Mesodermal cell (in vitro differentiated cells): ENCODE results near the gene SORCS3.

Source experiments
- H3K27ac ChIP-seq: 2 replicates; pipeline ENCODE4 v1.7.0; 2013; ENCODE audit warnings: mild to moderate bottlenecking, low read depth, low read length, moderate library complexity; ENCODE audit not compliant: severe bottlenecking
- H3K36me3 ChIP-seq: 2 replicates; pipeline ENCODE4 v1.7.1; 2013; ENCODE audit warnings: mild to moderate bottlenecking, low read length, moderate library complexity; ENCODE audit not compliant: control insufficient read depth, insufficient read depth
- H3K4me1 ChIP-seq: one replicate; pipeline ENCODE4 v1.7.1; 2013; ENCODE audit warnings: mild to moderate bottlenecking, low read length; ENCODE audit not compliant: insufficient read depth, control insufficient read depth, poor library complexity, severe bottlenecking
- H3K4me3 ChIP-seq: 2 replicates; pipeline ENCODE4 v1.7.0; 2013; ENCODE audit warnings: low read length, control low read depth, mild to moderate bottlenecking; ENCODE audit not compliant: insufficient read depth, poor library complexity, severe bottlenecking; ENCODE audit errors: extremely low read depth
- H3K9me3 ChIP-seq: 2 replicates; pipeline ENCODE4 v1.7.1; 2013; ENCODE audit warnings: mild to moderate bottlenecking, low read length, moderate library complexity; ENCODE audit not compliant: control insufficient read depth
- WGBS, 2 experiments: methylation state at CpG; one replicate each; pipeline ENCODE4 v1.1.5; 2013; ENCODE audit warnings: missing lambda C conversion rate in 2 of 2; ENCODE audit not compliant: insufficient coverage in 2 of 2; 5-methylcytosine and 5-hydroxymethylcytosine counted together

The SORCS3 gene

DNA sequence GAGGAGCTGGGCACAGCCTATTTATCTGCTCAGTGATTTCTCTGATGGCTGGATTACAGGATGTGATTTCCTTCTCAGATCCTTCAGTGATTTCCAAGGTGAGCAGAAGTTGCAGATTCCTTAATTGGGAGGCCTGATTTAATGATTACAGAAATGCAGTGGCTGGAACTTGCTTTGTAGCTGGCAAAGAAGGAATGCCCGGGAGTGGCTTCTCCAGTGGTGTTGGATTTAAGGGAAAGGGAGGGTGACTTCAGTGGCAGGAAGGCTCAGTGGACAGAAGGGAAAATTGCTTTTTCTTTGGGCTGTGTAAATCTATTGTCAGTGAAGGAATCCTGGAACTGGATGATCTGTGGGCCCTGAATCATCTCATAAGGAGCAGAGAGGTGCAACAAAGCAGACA is 5.1 kb downstream of the SORCS3 start:
- Histone ChIP-seq H3K27ac (no peak overlapping the region), H3K4me1 (peaks cover 2% of the 10 kb centered on the region), H3K9me3 (no peaks in the 10 kb centered on the region), H3K36me3 (no peaks in the 10 kb centered on the region), H3K4me3 (no peak overlapping the region)
- WGBS, 2 experiments = 67 to 70% methylated on average over 1 of the region's 1 CpG

DNA sequence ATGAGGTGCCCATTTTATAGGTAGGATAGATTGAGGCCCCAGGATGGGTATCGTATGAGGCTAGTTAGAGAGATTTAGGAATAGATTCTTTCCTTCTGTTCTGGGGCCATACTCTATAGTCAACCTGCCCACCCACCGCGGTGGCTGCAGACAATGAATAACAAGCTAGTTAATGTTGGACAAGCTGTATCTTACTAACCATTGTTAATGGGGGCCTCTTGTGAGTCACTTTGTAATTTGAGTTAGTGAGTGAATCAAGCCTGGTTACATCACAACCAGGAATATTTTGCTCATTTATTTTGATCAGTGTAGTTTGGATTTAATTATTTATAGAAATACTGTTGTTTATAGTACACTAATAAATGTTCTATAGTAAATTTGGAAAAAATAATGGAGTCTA is 7.3 kb downstream of the SORCS3 start:
- H3K36me3 ChIP-seq = no peaks in the 10 kb centered on the region
- H3K4me1 ChIP-seq = no peaks in the 10 kb centered on the region
- H3K4me3 ChIP-seq = no peak overlapping the region
- no peak overlapping the region for H3K27ac ChIP-seq
- no peaks in the 10 kb centered on the region for H3K9me3 ChIP-seq
- 0% methylated on average over 1 of the region's 3 CpGs for WGBS, 2 experiments

DNA sequence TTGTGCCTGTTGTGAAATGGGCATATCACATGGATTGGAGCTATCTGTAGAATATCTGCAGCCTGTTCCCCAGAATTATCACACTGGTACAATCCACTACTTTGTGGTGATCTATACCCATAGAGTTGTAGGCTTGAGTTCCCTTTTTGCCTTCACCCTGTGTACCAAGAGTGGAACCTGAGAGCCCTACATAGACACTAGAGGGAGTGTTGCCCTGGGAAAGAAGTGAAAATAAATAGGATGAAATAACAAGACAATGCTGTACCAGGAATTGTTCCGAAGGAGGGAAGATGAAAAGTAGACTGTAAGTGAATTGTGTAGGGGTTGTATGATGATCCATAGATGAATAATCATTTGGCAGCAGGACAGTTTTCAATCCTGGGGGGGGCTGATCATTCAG is 9.0 kb downstream of the SORCS3 start:
- no peaks in the 10 kb centered on the region for H3K9me3 ChIP-seq
- no peak overlapping the region for H3K27ac ChIP-seq
- no peaks in the 10 kb centered on the region for H3K36me3 ChIP-seq
- 75 to 86% methylated on average over 1 of the region's 1 CpG for WGBS, 2 experiments
- H3K4me1 ChIP-seq = no peaks in the 10 kb centered on the region
- H3K4me3 ChIP-seq = no peak overlapping the region

DNA sequence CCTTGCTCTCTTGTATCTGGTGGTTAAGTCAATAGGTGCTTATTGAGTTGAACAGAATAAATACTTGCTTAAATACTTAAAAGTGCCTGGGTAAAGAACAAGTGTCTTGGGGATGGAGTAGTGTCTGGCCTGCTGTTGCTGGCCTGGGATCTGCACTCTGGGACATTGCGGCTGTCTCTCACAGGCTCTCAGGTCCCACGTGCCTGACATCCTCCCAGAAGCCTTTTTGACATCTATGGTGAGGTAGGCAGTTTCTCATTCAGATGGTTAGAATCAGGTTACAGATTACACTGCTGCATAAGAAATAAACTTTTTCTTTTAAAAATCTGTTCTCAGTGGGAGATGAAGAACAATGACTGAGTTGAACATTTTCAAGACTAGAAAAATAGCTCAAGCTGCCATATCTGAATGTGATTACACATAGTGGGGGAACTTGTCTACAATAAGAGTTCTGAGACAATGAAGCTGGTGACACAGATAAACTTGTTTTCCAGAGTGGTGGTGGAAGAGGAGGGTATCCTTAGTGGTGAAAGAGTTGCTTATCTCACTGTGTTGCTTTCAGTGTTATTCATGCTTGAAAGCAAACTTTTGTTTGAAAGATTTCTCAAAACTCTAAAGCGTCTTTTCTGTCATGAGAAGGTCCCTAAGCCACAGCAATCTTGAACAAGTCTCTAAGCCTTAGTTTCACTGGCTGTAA is 9.7 kb downstream of the SORCS3 start:
- no peak overlapping the region for H3K27ac ChIP-seq
- H3K36me3 ChIP-seq = no peaks in the 10 kb centered on the region
- H3K4me3 ChIP-seq = no peak overlapping the region
- no peaks in the 10 kb centered on the region for H3K9me3 ChIP-seq
- no peaks in the 10 kb centered on the region for H3K4me1 ChIP-seq
- WGBS, 2 experiments = 80 to 100% methylated on average over 2 of the region's 3 CpGs

DNA sequence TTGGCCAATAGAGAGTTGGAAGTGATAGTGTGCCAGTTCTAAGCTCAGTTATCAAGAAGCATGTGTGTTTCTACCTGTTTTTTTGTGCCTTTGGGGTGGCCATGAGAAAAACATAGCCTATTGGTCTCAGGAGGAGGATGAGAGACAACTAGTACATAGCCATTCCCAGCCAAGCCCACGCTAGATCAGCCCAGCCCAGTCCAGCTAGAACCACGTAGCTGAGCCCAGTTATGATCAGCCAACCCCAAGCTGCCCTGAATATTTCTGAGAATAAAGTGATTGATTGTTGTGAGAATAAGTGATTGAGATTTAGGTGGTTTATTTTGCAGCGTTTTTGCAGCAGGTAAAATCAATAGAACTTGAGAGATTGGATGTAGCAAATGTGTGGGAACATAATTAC is 15.9 kb downstream of the SORCS3 start:
- Histone ChIP-seq H3K9me3 (no peaks in the 10 kb centered on the region), H3K27ac (no peak overlapping the region), H3K4me1 (no peaks in the 10 kb centered on the region), H3K4me3 (no peak overlapping the region), H3K36me3 (no peaks in the 10 kb centered on the region)
- 75 to 82% methylated on average over 3 of the region's 3 CpGs for WGBS, 2 experiments

DNA sequence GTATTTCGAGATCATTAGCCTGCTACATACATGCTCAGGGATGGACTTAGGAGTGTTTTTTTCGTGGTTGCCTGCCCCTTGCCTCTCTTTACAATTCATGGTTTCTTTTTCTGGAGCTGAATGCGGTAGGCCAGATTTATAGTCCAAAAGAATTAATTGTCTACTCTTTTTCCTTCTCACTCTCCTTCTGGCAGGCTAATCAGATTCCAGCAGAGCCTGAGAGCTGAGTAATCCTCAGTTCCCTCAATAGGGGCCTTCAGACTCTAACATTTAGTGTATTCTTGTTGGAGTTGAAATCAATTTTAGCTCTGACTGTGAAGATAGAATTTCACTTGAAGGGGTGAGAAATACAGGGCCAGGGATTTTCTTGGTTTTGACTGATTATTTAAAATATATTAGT is 16.4 kb downstream of the SORCS3 start:
- Histone ChIP-seq H3K27ac (no peak overlapping the region), H3K4me3 (no peak overlapping the region), H3K9me3 (no peaks in the 10 kb centered on the region), H3K4me1 (no peaks in the 10 kb centered on the region), H3K36me3 (no peaks in the 10 kb centered on the region)
- WGBS, 2 experiments = 85 to 86% methylated on average over 2 of the region's 3 CpGs

DNA sequence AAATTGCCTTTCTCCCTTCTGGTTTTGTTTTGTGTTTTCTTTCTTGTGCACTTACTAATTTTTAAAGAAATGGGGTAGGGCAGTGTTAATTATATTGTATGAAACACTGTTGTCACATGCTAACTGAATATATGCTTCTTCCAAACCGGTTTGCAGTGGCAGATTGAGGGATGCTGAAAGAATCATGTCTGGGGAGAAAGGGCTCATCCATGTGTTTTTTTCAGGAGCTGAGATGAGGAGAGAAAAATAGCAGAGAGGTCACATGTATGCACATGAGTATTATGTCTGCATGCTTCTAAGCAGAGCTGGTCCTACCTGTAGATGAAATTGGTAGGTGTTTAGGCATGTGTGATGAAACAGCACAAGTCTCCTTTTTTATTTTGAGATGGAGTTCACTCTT is 17.0 kb downstream of the SORCS3 start:
- H3K36me3 ChIP-seq = no peaks in the 10 kb centered on the region
- H3K9me3 ChIP-seq = no peaks in the 10 kb centered on the region
- WGBS, 2 experiments = 86 to 100% methylated on average over 1 of the region's 1 CpG
- H3K27ac ChIP-seq = no peak overlapping the region
- H3K4me1 ChIP-seq = no peaks in the 10 kb centered on the region
- no peak overlapping the region for H3K4me3 ChIP-seq

DNA sequence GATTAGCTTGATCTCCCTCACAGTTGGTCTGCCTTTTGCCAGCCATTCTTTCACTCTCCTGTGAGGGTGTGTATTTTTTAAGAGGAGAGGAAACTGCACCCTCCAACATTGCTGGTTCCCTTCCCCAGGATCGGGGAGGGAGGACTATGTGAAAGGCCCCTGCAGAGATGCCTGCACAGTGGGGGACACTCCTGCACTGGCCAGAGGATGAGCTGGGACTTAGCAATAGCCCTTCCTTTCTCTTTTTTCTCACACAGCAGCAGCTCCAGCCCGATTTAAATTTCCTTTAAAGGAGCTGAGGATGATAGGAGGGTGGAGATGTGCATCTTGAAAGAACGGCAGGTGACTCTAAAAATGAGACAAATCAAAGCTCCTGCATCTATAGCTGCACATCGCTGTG is 18.7 kb downstream of the SORCS3 start:
- H3K27ac ChIP-seq = no peak overlapping the region
- 66 to 100% methylated on average over 1 to 3 of the region's 4 CpGs for WGBS, 2 experiments
- H3K4me1 ChIP-seq = no peaks in the 10 kb centered on the region
- no peaks in the 10 kb centered on the region for H3K36me3 ChIP-seq
- no peaks in the 10 kb centered on the region for H3K9me3 ChIP-seq
- H3K4me3 ChIP-seq = no peak overlapping the region

DNA sequence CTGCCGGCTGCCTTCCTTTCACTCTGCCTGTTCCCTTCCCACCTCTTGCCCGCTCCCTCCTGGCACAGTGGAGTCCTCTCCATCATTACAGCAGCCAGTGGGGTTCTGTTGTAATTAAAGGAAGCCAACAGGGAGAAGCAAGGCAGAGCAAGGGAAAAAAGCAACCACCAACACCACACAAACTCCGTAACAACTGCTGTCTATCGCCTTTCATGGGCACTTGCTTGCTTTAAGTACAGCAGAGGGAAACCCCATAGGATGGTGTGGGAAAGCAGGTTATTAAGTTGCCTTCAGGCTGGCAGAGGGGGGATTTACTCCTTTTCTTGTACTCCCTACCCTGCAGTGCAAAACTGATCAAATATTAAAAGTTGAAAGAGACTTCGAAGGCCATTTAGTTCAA is 22.0 kb downstream of the SORCS3 start:
- no peak overlapping the region for H3K27ac ChIP-seq
- 80% methylated on average over 1 of the region's 5 CpGs; no CpG with 5 or more reads in 1 of the 2 experiments for WGBS, 2 experiments
- H3K4me3 ChIP-seq = no peak overlapping the region
- H3K4me1 ChIP-seq = no peaks in the 10 kb centered on the region
- no peaks in the 10 kb centered on the region for H3K9me3 ChIP-seq
- no peaks in the 10 kb centered on the region for H3K36me3 ChIP-seq

DNA sequence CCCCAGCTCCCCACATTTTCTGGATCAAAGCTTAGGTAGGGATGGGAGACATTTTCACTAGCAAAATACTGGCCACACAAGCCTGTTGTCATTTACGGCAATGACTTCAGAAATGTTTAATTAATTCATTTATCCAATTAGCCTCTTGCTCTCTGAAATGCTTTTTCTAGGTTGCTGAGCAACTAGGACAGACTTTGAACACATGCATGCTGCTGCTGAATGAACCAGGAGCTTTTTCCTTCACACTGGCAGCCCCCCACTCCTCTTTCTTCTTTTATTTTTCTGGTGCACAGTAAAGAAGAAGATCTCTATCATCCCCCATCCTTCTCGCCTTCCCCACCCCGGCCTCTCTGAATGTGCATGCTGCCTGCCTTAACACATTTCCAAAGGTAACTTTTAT is 22.5 kb downstream of the SORCS3 start:
- H3K27ac ChIP-seq = no peak overlapping the region
- WGBS, 2 experiments = 75 to 93% methylated on average over 2 to 3 of the region's 3 CpGs
- no peaks in the 10 kb centered on the region for H3K4me1 ChIP-seq
- H3K4me3 ChIP-seq = no peak overlapping the region
- H3K36me3 ChIP-seq = no peaks in the 10 kb centered on the region
- H3K9me3 ChIP-seq = no peaks in the 10 kb centered on the region

DNA sequence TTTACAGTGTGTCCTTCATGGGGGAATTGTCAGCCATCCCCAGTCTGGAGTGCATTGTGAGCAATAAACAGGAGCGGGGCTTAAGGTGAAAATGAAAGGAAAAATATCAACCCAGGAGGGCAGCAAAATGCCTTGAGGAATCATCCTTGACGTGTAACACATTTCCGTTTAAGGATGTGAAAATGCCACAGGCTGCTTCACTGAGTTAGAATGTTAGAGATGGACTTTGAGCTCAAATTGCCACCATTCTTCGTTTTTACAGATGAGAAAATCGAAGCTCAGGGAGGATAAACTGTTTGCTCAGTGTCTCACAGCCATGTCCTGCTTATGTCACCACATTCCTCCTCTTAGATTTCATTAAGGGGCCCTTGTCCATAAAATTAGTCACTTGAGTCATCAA is 23.1 kb downstream of the SORCS3 start:
- Histone ChIP-seq H3K27ac (no peak overlapping the region), H3K4me3 (no peak overlapping the region), H3K4me1 (no peaks in the 10 kb centered on the region), H3K36me3 (no peaks in the 10 kb centered on the region), H3K9me3 (no peaks in the 10 kb centered on the region)
- WGBS, 2 experiments = 78 to 95% methylated on average over 4 to 5 of the region's 5 CpGs
